HG03469 (cell line): Measurements from ENCODE around the gene ASAP2.
"Not testable (repeated sequence)": the region's sequence is repeated elsewhere in the genome, so short reads cannot be mapped to it uniquely, and the experiment has no call there.

Source experiments
- ATAC-seq: cut with Tn5 transposase; IDR thresholded peaks from one replicate; pipeline ENCODE4 v1.9.1; 2021; ENCODE audit warnings: mild to moderate bottlenecking, moderate library complexity, moderate number of reproducible peaks; ENCODE audit not compliant: unreplicated experiment

ASAP2 gene

DNA sequence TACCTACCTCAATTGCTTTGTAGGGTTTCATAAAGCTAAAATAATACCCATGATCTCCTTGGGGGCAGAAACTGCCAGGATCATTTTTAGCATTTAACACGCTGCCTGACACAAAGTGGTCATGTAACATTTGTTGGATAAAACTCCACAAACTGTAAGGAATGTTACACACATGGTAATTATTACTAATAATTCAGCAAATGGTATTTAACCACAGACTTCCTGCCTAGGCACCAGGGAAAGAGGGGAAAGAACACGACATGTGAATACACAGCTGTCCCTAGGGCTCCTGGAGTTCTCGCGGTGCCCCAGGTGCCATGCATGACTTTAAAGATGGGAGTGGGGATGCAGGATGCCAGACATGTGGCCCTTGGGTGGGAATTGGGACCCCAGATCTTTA is 43.5 kb downstream of the ASAP2 start:
- no peak for ATAC-seq

DNA sequence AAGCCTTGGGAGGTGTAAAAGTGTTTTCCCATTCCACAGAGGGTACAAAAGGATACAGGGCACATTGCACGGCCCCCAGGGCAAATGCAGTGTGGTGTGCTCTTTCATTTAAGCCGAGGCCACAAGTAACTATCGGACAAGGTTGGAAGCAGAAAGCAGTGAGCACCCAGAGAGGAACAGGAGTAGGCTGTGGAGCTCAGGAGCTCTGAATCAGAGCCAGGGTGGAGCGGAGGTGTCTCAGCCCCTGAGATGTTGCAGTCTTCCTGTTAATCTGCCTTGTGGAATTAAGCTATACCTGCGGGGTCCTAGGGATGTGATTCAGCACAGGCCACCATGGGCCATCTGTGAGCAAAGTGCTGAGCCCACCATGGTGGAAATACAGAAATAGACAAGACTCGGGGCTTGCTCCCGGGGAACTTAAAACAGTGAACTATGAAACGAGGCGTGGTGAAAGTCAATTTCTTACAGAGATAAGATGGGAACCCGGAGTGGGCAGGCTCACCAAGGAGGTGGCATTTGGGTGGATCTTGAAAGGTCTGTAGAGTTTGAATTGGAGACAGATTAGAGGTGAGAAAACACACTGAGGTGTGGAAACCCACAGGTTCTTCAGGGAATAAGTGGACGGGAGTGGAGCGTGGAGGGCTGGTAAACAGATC is 44.0 kb downstream of the ASAP2 start:
- no peak for ATAC-seq

DNA sequence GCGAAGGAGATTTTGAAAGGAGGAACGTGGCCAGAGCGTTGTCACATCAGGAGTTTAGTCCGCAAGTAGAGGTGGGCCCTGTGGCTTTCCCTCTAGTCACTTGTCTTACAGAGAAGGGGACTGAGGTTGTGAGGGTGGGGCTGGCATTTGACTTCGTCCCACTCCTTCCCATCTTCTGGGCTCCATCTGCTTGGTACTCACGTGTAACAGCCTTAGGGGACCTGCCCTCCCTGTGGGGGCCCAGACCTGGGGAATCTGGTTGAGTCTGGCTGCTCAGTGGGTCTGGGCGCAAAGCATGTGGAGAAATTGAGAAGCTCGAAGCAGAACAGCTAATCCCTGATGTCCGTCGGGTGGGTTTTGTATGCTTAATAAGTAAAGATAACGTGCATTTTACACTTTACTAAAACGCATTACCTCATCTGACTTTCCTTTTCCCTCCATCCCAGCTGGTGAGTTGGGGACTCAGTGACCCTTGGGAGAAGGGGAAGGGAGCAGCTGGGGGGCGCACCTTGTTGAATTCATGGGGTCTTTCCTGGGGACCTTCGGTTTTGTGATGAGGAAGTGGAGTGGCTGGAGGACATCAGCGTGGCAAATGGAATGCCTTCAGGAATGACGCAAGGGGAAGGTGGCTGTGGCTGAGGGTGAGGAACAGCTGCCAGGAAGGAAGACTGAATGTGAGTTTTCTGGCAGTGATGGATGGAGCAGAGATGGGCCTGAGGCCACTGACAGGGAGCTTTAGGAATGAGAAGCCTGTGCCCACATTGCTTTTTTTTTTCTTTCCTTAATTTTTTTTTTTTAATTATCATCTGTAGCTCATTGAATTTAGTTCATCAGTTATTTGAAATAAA is 44.8 kb downstream of the ASAP2 start:
- ATAC-seq, result no peak

DNA sequence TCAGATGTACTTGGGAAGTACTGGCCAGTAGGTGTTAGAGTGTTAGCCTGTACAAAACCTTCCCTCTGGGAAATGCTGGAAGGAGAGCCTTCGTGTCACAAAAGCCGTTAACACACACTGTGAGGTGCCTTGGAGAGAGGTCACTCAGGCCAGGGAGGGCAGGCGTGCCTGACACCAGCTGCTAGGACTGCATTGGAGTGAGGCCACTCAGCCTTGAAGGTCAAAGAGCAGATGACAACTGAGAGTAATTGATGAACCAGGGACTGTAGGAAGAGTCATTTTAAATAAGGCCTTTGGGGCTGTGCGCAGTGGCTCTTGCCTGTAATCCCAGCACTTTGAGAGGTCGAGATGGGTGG is 45.4 kb downstream of the ASAP2 start:
- ATAC-seq, result no peak

DNA sequence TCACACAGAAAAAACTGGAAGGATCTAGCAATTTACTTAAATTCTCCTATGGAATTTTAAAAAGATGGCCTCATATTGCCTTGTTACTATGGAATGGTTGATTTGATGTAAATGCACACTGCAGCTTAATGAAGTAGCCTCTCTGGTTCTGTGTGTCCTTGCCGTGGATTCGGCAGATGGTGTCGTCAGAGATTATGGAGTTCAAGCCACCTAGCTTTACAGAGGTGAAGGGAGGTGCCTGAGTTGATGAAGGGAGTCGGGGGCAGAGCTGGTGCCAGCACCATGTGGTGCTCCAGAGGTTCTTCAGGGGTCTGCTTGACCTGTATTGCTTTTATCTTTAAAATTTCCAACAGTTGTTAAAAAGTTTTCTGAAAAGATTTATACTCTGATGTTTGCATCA is 48.8 kb downstream of the ASAP2 start:
- no peak for ATAC-seq

DNA sequence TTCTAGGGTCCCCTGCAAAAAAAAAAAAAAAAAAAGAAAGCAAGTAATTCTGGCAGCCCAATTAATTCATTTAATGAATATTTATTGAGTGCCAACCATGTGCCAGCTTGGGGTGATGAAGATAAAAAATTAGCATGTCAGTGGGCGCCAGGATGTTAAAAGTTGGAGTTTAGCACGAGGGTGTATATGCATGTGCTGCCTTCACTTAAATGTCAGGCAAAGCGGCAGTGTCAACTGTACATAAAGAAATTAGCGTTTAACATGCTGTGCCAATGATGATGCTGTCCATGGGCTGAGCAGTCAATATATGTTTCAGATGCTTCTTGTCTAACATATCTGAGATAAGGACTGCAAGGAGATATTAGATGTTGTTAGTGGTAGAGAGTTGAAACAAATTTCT is 49.5 kb downstream of the ASAP2 start:
- ATAC-seq, result no peak

DNA sequence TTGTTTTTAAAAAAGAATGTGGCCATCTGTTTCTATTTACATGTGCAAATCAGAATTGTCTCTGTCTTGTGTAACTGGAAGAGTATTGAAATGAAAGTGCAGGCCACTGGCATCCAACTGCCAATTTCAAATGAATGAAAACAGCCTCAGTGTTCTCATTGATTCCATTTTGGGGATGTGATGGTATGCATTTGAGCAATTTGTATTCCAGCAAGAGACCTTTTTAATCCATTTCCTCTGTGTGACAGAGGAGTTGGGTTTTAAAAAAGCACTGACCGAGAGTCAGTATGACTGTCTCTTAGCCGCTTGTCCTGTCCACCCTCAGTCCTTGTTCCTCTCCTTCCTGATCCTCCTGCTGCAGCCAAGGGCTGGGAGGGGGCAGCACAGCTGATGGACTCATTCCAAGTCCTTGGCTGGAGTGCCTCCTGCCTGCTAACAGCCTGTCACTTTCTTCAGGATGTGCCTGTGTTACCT is 50.0 kb downstream of the ASAP2 start:
- ATAC-seq, result no peak

DNA sequence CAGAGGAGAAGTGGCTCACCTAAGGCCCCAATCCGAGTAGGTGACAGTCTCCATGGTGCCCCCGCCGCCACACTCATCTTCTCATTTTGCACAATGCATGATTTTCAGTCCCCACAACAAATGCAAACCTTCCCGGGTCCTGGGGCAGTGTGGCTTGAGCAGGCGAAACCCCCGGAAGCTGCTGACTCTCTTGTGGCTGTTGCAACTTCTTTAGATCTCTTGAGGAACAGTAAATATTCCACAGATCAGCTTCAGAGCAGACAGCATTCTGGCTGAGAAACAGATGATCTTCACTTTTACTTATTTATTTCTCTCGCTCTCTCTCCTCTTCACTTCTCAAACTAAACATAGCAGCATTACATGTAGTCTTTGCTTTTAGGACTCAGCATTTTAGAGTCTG is 51.9 kb downstream of the ASAP2 start:
- no peak for ATAC-seq

DNA sequence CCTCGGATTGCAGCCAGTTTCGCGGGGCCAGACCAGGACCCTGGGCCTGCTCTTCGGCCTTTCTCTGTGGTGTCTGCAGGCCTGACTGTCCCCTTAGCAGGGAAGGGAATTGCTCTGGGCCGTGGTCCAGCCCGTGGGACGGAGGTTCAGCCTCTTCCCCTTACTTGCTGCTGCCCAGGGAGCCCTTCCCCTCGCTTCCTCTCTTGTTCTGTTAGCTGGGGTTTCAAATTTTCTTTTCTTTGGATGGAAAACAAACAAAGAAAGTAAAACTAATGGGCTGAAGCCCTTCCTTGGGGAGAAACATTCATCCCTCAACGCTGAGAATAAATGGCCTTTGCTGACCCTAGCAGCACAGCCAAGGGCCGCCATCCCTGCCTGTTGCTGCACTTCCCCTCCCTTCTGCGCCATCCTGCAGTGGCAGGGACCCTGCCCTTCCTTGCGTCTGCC is 52.4 kb downstream of the ASAP2 start:
- no peak for ATAC-seq

DNA sequence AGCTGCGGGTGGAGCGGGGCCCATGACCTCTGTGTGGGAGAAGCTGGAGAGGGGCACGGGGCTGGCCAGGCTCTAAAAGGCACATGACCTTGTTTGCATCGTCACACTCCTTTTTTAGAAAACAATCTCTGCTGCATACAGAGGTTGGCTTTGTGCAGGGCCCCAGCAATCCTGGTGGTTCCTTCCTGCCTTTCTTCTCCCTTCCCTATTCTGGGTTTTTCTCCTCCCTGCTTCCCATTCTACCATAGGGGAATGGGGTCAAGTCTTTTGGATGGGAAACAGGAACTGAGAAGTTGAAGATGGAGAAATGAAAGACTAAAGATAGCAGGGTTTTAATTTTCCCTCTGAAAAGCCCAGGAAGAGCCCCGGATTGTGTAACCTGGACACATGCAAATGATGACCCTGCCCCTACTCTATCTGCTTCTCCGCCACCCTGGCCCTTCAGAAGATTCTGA is 53.9 kb downstream of the ASAP2 start:
- ATAC-seq, result no peak

DNA sequence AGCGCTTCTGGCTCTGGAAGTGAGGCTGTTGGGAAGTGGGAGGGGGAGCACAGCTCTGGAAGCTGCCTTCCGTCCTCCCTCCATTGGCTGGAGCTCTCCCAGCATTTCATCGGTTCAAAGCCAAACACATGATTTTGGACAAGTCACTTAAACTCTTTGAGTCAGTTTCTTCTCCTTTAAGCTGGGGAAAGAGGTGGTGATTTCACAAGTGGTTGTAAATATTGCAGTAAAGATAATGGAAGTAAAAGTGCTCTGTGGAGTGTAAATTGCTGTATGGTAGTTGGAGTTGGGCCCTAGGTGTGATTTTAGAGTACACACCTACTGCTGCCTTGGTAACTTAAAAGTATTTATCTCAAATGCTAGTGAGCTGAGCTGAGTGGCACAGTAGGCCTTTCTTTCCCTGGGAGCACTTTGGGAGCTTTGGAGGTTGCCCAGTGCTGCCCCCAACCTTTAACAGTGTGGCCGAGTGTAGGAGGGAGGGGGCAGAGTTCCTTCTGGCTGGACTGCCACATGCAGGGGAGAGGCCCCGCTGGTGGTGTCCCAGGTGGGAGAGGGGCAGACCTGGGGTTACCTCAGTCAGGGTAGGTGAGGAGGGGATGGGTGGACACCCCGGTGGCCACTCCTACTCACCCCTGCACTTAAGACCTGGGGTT is 54.7 kb downstream of the ASAP2 start:
- ATAC-seq, result no peak

DNA sequence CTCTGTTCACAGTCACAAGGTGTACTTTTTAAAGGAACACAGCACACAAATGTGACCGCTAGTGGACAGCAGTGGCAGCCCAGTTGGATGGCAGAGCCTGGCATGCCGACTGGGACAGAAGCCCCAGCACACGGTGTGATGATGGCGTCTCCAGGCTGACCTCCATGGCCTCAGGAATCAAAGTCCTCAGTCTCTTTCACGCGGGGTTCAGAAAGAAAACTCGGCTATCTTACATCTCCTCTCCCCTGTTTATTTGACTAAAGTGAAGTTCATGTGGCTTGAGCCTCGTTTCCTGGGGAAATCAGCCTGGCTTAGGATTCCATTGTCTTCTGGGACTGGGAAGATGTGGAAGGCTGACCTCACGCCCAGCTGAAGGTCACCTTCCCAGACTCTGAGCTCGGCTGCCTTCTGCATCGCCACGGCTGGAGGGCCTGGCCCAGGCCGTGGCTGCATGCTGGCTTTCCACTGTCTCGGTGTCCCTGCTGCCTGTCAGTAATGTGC is 56.1 kb downstream of the ASAP2 start:
- no peak for ATAC-seq

DNA sequence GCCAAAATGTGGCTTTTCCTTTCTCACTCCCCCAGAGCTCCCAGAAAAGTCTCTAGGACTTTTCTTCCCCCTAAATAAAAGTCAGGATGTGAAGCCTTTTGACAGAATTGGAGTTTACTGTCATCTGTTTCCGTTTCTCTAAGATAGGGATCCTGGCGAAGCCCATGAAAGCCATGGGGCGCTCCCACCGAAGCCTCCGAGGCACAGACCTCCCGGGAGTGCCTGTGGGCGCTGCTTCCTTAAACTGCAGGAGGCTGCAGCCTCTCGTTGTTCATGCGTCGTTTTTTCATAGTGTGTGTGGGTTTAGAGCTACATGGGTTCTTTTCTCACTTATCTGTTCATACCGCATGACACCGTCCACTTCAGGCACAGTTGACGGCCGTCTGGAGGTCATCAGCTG is 56.8 kb downstream of the ASAP2 start:
- ATAC-seq, result no peak

DNA sequence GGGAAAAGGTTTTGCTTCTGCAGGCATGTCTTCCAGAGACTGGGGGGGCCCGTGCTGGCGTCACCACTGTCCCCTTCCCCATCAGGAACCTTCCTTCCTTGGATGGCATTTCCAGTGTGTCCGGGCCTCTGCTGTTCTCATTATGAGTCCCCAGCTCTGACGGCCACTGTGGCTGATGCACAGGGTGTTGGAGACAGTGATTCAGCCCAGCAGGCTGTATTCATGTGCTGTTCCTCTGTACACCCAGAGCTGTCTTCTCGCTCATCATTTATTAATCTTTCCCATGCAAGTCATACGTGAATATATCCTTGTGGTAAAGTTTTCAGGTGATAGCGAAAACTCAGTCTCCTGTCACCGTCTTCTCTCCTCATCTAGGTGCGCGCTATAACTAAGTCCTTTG is 57.7 kb downstream of the ASAP2 start:
- ATAC-seq, result no peak

DNA sequence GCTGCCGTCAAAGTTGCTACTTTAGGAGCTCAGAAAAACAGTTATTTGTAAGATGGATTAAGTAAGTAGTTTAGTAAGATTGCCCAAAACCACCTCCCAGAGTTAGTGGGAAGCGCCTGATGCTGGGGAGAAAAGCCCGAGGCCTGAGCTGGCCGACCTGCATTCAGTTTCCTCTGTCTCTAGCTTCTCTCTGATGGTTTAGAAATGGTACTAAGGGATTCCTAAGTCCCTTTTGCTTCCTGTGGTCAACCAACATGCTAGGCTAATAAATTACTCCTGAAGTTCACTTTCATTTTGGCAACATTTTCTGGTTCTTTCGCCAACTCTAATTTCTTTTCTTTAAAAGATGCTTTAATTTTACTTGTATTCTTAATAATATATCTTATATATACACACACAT is 60.1 kb downstream of the ASAP2 start:
- no peak for ATAC-seq

DNA sequence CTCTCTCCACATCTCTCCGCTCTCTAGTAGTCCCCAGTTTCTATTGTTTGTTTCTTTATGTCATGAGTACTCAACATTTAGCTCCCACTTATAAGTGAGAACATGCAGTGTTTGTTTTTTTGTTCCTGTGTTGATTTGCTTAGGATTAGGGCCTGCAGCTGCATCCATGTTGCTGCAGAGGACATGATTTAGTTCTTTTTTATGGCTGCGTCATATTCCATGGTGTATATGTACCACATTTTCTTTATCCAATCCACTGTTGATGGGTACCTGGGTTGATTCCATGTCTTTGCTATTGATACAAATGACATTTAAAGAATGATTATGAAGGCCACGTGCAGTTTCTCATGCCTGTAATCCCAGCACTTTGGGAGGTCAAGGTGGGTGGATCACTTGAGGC is 60.7 kb downstream of the ASAP2 start:
- not testable (repeated sequence) for ATAC-seq

DNA sequence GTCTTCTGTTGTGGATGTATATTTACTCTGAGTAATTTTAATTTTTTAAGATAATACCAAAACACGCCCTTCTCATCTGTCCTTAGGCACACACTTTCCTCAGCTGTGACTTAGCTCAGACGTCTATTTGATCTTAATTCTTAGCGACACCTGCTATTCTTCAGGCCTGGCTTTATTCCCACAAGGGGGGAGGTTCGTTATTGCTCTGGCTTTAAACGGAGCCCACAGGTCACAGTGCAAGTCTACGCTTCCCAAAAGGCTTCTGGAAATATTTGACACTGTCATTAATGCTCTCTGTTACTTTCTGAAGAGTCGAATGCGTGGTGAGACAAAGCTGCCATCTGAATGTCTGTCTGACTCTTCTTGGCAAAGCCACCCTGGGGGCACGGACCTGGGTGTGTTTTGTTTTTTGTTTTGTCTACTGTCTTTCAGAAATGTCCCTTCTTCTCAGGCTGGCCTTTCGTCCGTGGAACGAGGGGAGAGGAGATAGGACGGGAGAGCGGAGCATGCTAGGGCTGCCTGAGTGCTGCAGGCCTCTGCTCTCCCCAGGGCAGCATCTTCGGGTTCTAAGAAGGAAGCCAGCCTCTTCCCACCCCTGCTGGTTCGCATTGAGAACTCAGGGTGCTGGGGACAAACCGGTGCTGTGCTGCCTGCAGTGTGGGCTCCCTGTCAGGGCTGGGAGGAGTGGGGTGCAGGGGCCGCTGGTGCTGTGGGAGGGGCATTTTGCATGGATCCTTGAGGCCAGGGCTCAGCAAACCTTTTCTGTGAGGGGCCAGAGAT is 61.9 kb downstream of the ASAP2 start:
- no peak for ATAC-seq

DNA sequence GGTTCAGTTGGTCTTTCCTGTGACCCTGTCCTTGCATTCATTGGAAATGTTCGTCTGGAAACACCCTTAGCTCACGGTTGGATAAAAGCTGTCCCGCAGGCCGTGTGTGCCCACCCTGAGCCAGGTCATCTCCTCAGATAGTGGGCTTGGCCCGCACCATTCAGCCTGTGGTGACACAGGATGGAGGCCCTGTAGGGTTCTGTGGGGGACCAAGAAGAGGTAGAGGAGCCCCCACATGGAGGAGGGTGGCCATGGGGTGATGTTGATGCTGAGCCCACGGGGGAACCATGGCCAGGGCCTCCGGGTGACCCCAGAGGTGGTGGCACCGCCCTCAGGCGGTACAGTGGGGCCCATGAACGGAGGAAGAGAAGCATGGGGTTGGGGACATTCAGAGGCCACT is 62.7 kb downstream of the ASAP2 start:
- no peak for ATAC-seq

DNA sequence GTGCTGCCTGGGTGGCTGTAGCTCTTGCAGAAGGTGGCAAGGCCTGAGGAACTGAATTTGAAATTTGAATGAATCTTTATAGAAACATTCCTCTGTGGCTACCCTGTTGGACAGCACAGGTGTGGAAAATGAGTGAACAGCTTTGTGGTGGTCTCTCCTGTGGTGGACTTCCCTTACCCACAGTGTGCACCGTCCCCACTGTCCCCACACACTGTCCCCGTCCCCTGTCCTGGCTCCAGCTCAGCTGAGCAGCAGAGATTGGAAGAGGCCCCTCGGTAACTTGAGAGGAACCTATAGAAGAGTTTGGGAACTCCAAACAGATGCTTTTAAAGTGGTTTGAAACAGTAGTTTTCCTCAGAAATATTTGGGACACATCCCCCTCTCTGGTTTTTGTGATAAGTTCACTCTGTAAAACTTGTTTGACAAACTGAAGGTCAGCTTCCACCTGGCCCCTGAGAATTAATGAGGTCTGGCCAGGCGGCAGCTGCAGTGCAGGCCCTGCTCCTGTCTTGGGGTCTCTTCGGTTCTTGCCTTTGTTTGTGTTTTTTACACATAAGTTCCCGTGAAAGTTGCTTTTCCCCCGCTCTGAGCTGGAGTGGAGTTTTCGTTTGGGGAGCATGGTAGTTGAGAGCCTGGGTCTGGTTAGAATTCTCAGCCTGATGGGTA is 63.2 kb downstream of the ASAP2 start:
- ATAC-seq, result no peak

DNA sequence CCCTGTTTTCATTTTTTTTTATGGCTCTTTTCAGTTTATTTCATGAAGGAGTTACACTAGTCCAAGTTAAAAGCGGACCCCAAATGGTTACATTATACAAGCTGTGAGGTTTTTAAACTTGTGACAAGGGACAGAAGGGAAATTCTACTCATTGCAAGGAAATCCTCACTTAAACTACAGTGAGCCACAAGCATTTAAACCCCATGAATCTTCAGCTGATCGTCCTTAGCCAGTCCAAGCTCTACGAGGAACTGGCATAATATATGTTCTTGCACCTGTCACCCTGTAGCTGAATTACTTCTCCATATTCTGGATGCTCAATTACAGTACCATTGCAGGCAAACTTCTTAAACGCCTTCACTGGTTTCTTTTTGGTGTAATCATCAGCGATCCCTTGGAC is 64.5 kb downstream of the ASAP2 start:
- ATAC-seq, result no peak
